SK-N-SH treated with all-trans-retinoic acid at 6 μM for 48 hours (cell line): ENCODE measurements around the gene CUEDC1.

Experiments
- ATAC-seq: fragments of 200-7000 bp; cut with Tn5 transposase; 3 replicates; pipeline ENCODE4 v1.9.1; 2020; ENCODE audit warnings: mild to moderate bottlenecking, moderate library complexity
- ARNTL ChIP-seq: fragments of 450-650 bp; formaldehyde crosslinking; IDR thresholded peaks from 2 replicates; pipeline ENCODE4 v1.5.0; 2020; ENCODE audit warnings: low read depth, mild to moderate bottlenecking, moderate library complexity, borderline replicate concordance
- BACH2 ChIP-seq: fragments of 250-450 bp; sonication (Bioruptor Pico); IDR thresholded peaks from 2 replicates; pipeline ENCODE4 v1.9.0; 2021; ENCODE audit warnings: mild to moderate bottlenecking, borderline replicate concordance
- CSDC2 ChIP-seq: fragments of 250-450 bp; sonication (Bioruptor Pico); IDR thresholded peaks from 2 replicates; pipeline ENCODE4 v1.5.0; 2020; ENCODE audit warnings: mild to moderate bottlenecking, moderate library complexity
- ESRRG ChIP-seq: fragments of 250-450 bp; sonication (Bioruptor Pico); IDR thresholded peaks from 2 replicates; pipeline ENCODE4 v1.6.1; 2021; ENCODE audit warnings: mild to moderate bottlenecking
- GLIS3 ChIP-seq: fragments of 250-450 bp; sonication (Bioruptor Pico); IDR thresholded peaks from 2 replicates; pipeline ENCODE4 v1.5.0; 2020; ENCODE audit warnings: mild to moderate bottlenecking, moderate library complexity
- ISL1 ChIP-seq: fragments of 250-450 bp; sonication (Bioruptor Pico); IDR thresholded peaks from 2 replicates; pipeline ENCODE4 v2.1.2; 2022; ENCODE audit warnings: mild to moderate bottlenecking, moderate library complexity
- OSR1 ChIP-seq: fragments of 250-450 bp; sonication (Bioruptor Pico); IDR thresholded peaks from 2 replicates; pipeline ENCODE4 v1.8.0; 2022; ENCODE audit warnings: moderate library complexity, mild to moderate bottlenecking, inconsistent platforms
- PATZ1 ChIP-seq: fragments of 250-450 bp; sonication (Bioruptor Pico); IDR thresholded peaks from 2 replicates; pipeline ENCODE4 v1.8.0; 2020; ENCODE audit warnings: mild to moderate bottlenecking, moderate library complexity, borderline replicate concordance
- RARB ChIP-seq: fragments of 250-450 bp; sonication (Bioruptor Pico); IDR thresholded peaks from 2 replicates; pipeline ENCODE4 v1.8.0; 2021; ENCODE audit warnings: mild to moderate bottlenecking, moderate library complexity
- SNAI2 ChIP-seq: fragments of 250-450 bp; sonication (Bioruptor Pico); IDR thresholded peaks from 2 replicates; pipeline ENCODE4 v1.5.0; 2020; ENCODE audit warnings: mild to moderate bottlenecking, moderate library complexity
- TCF4 ChIP-seq: fragments of 250-450 bp; sonication (Bioruptor Pico); IDR thresholded peaks from 2 replicates; pipeline ENCODE4 v1.8.0; 2021; ENCODE audit warnings: mild to moderate bottlenecking, moderate library complexity, borderline replicate concordance
- TOX ChIP-seq: fragments of 250-450 bp; sonication (Bioruptor Pico); IDR thresholded peaks from 2 replicates; pipeline ENCODE4 v1.8.0; 2021; ENCODE audit warnings: mild to moderate bottlenecking, moderate library complexity, borderline replicate concordance
- TSHZ2 ChIP-seq: fragments of 250-450 bp; sonication (Bioruptor Pico); IDR thresholded peaks from 2 replicates; pipeline ENCODE4 v1.5.0; 2020; ENCODE audit warnings: mild to moderate bottlenecking, moderate library complexity
- ZC3H10 ChIP-seq: fragments of 250-450 bp; sonication (Bioruptor Pico); IDR thresholded peaks from 2 replicates; pipeline ENCODE4 v1.5.1; 2021; ENCODE audit warnings: mild to moderate bottlenecking, moderate library complexity
- ZFP3 ChIP-seq: fragments of 250-450 bp; sonication (Bioruptor Pico); IDR thresholded peaks from 2 replicates; pipeline ENCODE4 v1.5.0; 2020; ENCODE audit warnings: mild to moderate bottlenecking, moderate library complexity
- ZFP30 ChIP-seq: fragments of 450-650 bp; formaldehyde crosslinking; IDR thresholded peaks from 2 replicates; pipeline ENCODE4 v1.5.0; 2022; ENCODE audit warnings: mild to moderate bottlenecking, moderate library complexity
- ZNF565 ChIP-seq: fragments of 450-650 bp; formaldehyde crosslinking; conservative IDR thresholded peaks from 2 replicates; pipeline ENCODE4 v1.5.0; 2020; ENCODE audit warnings: low read depth, mild to moderate bottlenecking, moderate library complexity
- ZNF70 ChIP-seq: fragments of 450-650 bp; formaldehyde crosslinking; IDR thresholded peaks from 2 replicates; pipeline ENCODE4 v1.5.0; 2020; ENCODE audit warnings: mild to moderate bottlenecking, moderate library complexity
- ZNF8 ChIP-seq: fragments of 450-650 bp; formaldehyde crosslinking; IDR thresholded peaks from 2 replicates; pipeline ENCODE4 v1.5.0; 2020; ENCODE audit warnings: mild to moderate bottlenecking, moderate library complexity

Gene CUEDC1

GRCh38 chr17:57868910-57869616, 86.1 kb downstream of the CUEDC1 start:
- TF ChIP-seq RARB (no peak), ZNF70 (CRISPR knock-in tag) (no peak)
- no peak for ATAC-seq

GRCh38 chr17:57868007-57868909, 87.0 kb downstream of the CUEDC1 start:
- ATAC-seq: peak; percentile 89

GRCh38 chr17:57867126-57867525, 88.1 kb downstream of the CUEDC1 start:
- TF ChIP-seq PATZ1 (CRISPR knock-in tag) (no peak), TCF4 (CRISPR knock-in tag) (no peak), RARB (no peak), ISL1 (CRISPR knock-in tag) (no peak), ZC3H10 (no peak), ZNF565 (CRISPR knock-in tag) (no peak), ZFP30 (CRISPR knock-in tag) (no peak), GLIS3 (CRISPR knock-in tag) (no peak), ZFP3 (CRISPR knock-in tag) (no peak), ARNTL (CRISPR knock-in tag) (no peak), ZNF70 (CRISPR knock-in tag) (no peak), ZNF8 (CRISPR knock-in tag) (no peak), ESRRG (CRISPR knock-in tag) (no peak), BACH2 (no peak), SNAI2 (no peak), OSR1 (no peak)
- ATAC-seq: no peak

More at GRCh38 chr17:57868007-57868909, 87.0 kb downstream of the CUEDC1 start:
- no peak for TF ChIP-seq BACH2
- TF ChIP-seq SNAI2: 0 out of 2 replicates have a peak, but pooled peaks have one; percentile 26
- no peak for TF ChIP-seq GLIS3 (CRISPR knock-in tag)
- no peak for TF ChIP-seq TOX
- TF ChIP-seq ZFP3 (CRISPR knock-in tag): peak; percentile 60
- TF ChIP-seq TSHZ2 (CRISPR knock-in tag): 0 out of 2 replicates have a peak, but pooled peaks have one; percentile 40
- TF ChIP-seq PATZ1 (CRISPR knock-in tag): peak; percentile 99
- TF ChIP-seq TCF4 (CRISPR knock-in tag): peak; percentile 67; the same call in 1 of the 2 replicates
- TF ChIP-seq ISL1 (CRISPR knock-in tag): peak; percentile 47; the same call in 1 of the 2 replicates
- 0 out of 2 replicates have a peak, but pooled peaks have one; percentile 14 for TF ChIP-seq CSDC2 (CRISPR knock-in tag)
- TF ChIP-seq ZFP30 (CRISPR knock-in tag): no peak
- TF ChIP-seq RARB: no peak
- TF ChIP-seq ZNF565 (CRISPR knock-in tag): no peak
- no peak for TF ChIP-seq ARNTL (CRISPR knock-in tag)

- no peak for ATAC-seq
- no peak for TF ChIP-seq TCF4 (CRISPR knock-in tag)
These were observed 88.5 kb downstream of the CUEDC1 start for GRCh38 chr17:57866723-57867122.
